Uterus (tissue), 2 donors: ENCODE results near the gene ADARB2.

Experiments used
- CTCF ChIP-seq, 4 experiments: fragments of 200-600 bp in 2 of 4; fragments of 450-650 bp in 2 of 4; sonication (generic) in 2 of 4; IDR thresholded peaks; one replicate each; pipeline ENCODE4 v1.5.1; 2016 to 2019; ENCODE audit warnings: antibody characterized with exemption in 4 of 4, mild to moderate bottlenecking in 2 of 4, moderate library complexity in 1 of 4
- POLR2A ChIP-seq, 2 donors: fragments of 450-650 bp; IDR thresholded peaks; one replicate each; pipeline ENCODE4 v1.6.1; 2016; ENCODE audit warnings: antibody characterized with exemption in 2 of 2, mild to moderate bottlenecking in 1 of 2, moderate library complexity in 1 of 2

DNA sequence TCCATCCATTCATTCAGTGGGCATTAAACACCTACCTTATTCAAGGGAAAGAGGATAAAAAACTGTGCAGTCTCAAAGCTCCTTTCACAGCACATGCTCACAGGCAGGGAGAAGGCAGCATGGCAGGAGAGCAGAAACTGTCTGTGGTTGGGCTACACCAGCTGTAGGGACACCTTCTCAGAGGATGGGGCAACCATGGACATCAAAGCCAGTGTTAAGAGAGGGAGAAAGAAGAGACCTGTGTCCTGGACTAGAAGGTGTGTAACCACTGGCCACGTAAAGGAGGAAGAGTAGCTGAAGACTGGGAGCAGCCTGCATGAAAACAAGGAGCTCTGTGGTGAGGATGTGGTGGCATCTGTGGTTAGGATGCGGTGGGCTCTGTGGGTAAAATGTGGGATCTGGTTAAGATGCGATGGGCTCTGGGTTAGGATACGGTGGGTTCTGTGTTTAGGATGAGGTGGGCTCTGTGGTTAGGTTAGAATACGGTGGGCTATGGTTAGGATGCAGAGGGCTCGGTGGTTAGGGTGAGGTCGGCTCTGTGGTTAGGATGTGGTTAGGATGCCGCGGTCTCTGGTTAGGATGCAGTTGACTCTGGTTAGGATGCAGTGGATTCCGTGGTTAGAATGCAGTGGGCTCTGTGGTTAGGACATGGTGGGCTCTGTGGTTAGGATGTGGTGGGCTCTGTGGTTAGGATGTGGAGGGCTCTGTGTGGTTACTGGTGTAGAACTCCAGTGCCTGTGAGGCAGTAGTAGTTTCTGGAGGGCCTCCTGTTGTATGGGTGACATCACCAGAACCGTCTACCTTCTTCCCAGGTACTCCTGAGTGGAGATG, 483.6 kb downstream of the ADARB2 start:
- TF ChIP-seq CTCF (IDR thresholded peaks at IDR 0.05) (no peak), POLR2A (IDR thresholded peaks at IDR 0.05) (no peak)
